Stimulated activated CD4-positive, alpha-beta T cell treated with anti-CD3 and anti-CD28 coated beads, Interleukin-1b, Interleukin-23, amount 100 ng/mL, for 48 hours (primary cell): ENCODE data around the gene FRMPD2.
"Not testable (repeated sequence)": the region's sequence is repeated elsewhere in the genome, so short reads cannot be mapped to it uniquely, and the experiment has no call there.

Experiments
- DNase-seq: peaks from one replicate; pipeline ENCODE4 v3.0.0-alpha.2; 2020

The FRMPD2 gene

DNA sequence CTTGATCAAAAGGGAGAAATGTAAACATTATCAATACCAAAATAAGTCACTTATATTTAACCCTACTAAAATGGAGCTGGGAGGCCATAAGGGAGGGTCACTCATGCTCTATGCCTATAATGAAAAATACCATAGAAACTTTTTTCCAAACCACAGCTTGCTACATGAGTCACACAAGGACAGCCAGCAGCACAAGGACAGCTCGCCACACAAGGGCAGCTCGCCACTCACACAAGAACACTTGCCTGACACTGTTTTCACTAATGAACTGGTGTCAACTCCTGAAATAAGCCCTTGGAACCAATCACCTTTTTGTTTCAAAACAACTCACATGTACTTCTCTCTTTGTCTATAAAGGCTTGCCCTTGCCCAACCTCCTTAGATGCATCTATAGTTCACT is 43.3 kb downstream of the FRMPD2 start:
- no peak for DNase-seq

DNA sequence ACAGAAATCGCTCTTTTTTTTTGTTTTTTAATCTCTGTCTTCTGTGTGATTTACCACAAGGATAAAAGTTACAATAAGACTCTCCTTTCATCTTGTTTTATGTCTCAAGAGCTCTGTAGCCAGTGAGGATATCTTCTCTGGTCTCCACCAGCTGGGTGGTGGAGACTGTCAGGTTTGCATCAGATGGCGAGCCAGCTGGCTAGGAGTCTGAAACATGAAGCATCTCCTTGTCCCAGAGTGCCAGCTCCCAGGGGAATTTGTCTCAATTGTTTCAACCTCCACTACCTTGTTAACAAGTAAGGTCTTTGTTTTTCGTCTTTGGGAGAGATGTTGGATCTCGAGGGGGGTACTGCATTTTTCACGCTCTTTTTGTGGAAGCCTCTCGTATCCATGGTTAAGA is 47.3 kb downstream of the FRMPD2 start:
- DNase-seq = no peak

DNA sequence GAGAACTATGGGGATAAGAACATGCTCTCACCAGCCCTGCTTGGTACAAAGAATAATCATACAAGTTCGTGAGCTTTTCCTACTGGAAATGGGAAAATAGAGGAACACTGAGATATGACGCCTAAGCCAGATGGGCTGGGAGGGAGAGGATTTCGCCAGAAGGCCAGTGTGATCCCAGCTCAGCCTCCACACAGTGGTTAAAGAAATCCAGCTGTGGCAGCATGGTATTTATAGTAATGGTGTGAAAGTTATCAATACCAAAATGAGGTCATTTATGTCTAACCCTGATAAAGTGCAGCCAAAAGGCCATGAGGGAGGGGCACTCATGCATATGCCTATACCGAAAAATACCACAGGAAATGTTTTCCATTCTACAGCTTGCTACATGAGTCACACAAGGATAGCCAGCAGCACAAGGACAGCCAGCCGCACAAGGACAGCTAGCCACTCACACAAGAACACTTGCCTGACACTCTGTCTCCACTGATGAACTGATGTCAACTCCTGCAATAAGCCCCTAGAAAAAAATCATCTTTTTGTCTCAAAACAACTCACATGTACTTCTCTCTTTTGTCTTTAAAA is 49.4 kb downstream of the FRMPD2 start:
- no peak for DNase-seq

DNA sequence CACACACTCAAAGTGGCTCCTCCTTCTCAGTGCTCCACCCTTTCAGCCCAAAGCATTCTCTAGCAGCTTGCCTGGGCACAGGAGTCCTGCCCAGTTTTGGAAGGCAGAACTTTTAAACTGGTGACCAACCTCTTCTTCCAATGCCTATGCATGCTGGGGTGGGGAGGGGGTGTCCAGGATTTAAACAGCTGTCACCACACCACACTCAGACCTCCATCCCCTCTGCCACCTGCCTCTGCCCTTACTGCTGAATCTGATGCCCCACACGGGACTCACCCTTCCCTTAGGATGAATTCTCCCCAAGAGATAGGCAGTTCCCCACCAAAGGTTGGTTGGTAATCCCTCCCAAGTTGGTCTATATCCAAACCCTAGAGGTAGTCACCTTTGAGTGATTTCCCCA is 50.2 kb downstream of the FRMPD2 start:
- no peak for DNase-seq

DNA sequence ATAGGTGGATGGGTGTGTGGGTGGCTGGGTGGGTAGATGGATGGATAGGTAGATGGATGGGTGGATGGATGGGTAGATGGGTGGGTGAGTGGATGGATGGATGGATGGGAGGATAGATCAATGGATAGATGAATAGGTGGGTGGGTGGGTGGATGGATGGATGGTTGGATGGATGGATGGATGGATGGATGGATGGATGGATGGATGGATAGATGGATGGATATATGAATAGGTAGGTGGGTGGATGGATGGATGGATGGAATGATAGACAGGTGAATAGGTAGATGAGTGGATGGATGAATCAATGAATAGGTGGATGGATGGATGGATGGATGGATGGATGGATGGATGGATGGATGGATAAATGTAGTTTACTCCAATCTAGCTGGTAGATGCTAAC is 52.7 kb downstream of the FRMPD2 start:
- DNase-seq = no peak

DNA sequence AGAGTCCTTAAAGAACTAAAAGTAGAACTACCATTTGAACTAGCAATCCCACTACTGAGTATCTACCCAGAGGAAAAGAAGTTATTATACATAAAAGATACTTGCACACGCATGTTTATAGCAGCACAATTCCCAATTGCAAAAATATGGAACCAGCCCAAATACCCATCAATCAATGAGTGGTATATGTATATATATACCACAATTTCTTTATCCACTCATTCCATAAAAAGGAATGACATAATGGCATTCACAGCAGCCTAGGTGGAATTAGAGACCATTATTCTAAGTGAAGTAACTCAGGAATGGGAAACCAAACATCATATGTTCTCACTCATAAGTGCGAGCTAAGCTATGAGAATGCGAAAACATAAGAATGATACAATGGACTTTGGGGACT is 53.5 kb downstream of the FRMPD2 start:
- not testable (repeated sequence) for DNase-seq

DNA sequence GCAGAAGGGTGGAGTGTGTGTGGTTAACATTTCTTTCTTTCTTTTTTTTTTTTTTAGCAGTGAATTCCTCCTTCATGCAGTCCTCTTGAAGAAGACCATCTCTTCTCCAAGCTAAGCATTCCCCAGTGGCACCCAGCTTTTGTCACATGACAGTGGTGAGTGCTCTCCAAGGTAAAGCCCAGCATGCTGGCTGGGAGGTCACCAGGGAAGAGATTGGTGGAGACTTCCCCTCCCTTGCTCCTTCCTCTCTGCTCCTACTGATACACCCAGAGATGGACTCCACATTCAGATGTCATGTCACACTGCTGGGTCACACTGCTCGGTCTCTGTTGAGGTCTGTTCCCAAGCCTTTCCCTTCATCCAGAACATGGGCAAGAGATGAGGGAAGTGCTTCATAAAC is 55.3 kb downstream of the FRMPD2 start:
- DNase-seq = no peak

DNA sequence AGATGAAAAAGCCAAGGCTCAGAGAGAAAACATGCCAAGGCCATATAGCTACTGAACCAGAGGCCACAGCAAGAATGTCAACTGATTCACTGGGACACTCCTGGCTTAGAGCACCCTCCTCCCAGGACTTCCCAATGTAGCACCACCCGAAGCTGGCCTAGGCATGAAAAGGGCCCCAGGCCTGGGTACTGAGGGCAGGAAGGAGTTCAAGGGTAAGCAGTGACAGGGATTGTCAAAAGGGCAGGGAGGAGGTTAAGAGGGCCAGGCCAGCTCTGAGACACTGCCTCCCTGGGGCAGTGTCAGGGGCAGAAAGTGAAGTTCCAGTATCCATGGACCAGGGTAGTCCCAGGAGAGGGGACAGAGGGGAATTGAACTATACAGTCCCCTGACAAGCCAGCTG is 57.8 kb downstream of the FRMPD2 start:
- DNase-seq = no peak

DNA sequence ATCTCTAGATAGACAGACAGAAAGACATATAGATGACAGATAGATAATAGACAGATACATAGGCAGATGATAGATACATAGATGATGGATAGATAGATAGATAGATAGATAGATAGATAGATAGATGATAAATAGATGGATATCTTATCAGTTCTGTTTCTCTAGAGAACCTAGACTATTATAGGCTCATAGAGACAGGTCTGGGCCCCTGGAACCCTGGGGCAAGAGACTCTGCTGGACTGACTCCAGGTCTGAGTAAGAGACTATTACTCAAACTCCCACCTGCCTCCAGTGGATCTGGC is 58.3 kb downstream of the FRMPD2 start:
- no peak for DNase-seq

DNA sequence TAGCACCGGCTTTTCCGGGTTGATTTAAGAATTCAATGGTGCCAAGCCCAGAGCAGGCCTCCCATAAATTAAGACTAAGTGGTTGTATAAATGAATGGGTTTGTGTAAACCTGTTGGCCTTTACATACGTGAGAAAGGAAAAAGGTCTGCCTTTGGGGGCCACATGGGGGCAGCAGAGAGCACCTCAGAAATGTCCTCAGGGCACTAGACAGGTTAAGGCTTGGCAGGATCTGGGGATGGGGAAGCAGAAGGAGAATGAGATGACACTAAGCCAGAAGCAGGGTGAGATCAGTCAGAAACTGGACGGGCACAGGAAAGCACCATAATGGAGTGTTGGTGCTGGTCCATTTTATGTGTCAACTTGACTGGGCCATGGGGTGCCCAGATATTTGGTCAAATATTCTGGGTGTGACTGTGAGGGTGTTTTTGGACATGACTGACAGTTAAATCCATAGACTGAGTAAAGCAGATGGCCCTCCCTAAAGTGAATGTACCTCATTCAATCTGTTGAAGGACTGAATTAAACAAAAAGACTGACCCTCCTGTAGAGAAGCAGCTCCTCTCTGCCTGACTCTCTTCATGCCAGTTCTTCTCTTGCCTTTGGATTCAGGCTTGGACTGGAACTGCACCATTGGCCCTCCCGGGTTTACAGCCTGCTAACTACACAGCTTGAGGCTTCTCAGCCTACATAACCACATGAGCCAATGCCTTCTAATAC is 58.9 kb downstream of the FRMPD2 start:
- peak; percentile 48 for DNase-seq

DNA sequence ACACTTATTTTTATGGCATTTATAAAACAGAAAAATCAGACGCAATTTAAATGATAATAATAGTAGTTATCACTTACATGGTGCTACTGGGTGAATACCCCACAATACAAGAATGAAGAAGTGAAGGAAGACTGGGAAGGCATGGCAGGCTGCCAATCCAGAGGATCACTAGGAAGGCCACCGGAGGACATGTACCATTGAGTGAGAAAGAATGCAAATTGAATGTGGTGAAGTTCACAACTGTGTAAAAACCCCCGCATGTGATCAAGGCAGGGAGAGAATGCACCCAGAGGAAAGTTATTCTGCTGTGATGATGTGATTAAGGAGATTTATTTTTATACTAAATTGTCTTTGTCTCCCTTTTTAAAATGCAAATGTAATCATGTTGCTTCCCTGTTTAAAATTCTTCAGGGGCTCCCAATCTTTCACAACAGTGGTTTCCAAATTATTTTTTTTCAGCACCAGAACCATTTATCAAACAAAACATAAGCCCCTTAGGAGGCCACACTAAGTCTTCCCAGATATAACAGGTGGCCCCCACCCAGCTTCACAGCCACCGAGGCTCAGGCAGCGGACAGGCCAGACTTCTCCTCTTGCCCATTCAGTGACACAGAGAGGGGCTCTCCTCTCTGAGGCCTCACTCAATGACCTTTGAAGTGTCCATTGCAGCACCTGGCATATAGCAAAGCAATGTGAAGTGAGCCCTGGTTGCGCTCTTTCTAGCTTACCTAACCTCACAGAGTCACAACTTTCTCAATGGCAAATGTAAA is 59.6 kb downstream of the FRMPD2 start:
- DNase-seq = no peak

DNA sequence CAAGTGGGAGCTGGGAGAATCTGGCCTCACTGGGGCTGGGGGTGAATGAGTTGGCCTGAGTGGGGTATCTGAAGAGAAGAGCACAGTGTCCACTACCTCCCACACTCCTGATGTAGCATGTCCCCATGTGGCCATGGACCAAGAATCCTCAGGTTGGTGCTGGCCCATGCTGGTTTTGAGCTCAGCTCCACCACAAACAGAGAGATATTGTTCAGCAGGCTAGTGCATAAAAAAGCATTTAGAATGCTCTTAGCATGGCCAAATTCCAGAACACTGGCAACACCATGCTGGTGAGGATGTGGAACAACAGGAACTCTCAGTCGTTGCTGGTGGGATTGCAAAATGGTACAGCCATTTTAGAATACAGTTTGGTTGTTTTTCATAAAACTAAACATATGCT is 61.4 kb downstream of the FRMPD2 start:
- DNase-seq = no peak

DNA sequence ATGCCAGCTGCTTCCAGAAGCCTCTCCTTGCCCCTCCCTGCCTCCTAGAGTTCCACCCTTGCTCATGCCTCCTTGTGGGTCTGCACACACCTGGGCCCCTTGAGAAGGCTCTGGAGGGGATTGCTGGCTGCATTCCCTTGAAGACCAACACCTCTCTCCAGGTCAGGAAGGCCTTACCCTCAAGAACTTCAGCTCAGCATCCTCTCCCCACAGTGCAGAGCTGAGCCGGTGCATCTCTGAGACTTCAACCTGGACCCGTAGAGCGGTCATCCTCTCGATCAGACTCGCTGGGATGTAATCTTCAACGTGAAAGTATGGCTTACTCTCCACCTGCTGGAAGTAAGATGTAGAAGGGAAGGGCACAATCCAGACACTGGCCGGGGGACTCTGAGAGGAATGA is 62.7 kb downstream of the FRMPD2 start:
- no peak for DNase-seq

DNA sequence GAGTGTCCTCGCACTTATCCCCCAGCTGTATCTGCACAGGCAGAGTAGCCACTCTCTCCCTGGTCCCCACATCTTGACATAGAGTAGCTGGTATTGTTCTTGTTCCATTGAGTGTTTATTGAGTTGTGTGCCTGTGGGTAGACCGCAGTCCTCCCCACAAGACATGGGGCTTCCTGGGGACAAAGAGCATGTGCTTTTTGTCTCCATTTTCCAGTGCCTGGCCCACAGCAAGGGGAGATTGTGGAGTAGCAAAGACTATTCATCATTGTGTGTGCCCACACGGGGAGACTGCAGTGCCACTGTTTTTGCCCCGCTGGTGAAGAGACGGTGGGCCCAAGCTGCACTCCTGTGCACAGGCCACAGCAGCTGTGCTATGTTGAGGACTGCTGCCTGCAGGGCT is 63.5 kb downstream of the FRMPD2 start:
- DNase-seq = no peak

DNA sequence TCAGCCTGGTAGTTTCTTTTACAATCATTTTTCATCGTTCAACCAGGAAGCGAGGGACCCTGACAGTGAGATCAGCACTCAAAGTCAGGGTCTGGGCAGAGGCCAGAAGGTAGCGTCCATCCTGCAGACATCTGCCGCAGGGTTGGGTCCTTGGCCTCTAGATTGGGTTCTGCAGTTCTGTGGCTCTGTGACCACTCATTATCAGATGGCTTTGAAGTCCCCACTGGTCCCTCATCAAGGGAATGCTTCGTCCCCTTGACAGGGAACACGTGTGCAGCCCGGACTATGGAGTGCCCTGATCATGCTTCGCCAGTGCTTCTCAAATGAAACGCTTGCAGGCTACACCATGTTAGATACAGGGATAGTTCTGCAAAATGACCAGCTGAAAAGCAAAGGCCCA is 64.1 kb downstream of the FRMPD2 start:
- DNase-seq = no peak

DNA sequence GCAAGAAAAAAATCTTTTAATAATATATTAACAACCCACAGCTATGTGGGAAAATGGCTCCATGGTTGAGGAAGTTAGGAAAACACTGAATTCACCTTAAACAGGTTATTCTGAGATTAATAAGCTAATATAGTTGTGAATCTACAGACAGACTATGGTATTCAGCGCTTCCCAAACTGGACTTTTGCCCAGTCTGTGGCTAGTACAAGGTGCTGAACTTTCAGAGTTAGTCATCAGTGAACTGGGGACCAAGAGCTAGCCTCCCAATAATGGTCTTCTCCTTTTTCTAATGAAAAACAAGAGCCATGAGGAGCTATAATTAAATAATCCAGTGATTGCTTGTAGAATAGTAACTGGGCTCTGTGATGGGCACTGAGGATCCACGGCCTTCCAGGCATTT is 65.3 kb downstream of the FRMPD2 start:
- DNase-seq = no peak

DNA sequence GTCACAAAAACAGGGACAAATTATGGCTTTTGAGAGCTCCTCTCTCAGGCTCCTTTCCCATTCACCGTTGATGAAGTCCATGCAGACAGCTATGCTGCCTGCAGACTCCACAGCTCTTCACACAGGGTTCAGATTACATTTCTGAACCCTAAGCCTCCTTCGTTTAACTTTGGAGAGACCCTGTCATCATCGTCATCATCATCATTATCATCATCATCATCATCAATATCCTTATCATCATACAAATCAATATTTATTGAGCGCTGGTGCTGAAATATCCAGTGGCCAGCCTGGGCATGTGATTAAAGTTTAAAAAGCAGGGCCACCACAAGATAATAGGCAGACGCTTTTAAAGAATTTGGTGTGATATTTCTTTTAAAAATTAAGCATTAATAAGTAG is 66.6 kb downstream of the FRMPD2 start:
- no peak for DNase-seq

DNA sequence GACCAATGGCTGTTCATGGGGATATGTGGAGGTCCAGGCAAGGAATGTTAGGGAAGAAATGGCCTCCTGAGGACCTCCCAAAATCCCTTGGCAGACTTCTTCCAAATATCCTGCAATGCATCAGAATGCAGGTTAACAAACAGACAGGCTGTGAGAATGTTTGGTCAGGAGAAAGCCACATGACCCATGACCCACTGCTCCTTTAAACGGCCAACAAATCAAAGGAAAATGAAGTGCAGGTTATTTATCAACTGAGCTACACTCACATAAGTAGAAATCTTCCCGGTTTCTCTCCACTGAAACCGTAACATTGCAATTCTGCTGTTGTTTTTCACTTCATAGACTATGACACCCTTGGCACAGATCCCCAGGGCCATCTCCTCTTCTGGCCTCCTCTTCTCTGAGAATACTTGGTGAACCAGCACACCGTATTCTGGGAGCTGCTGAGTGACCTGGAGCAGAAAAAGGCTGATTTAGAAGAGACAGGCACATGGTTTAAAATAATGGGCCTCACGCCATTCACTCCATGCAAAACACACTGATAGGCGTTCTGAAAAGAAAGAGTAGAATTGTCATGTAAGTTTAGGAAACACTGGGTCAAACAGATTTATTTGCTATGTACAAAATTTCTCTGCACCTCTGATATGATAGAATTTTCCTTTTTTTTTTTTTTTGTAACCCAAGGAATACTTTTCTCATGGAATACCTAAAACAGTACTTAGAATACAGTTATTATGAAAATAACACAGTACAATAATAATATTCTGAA is 67.8 kb downstream of the FRMPD2 start:
- DNase-seq = no peak

DNA sequence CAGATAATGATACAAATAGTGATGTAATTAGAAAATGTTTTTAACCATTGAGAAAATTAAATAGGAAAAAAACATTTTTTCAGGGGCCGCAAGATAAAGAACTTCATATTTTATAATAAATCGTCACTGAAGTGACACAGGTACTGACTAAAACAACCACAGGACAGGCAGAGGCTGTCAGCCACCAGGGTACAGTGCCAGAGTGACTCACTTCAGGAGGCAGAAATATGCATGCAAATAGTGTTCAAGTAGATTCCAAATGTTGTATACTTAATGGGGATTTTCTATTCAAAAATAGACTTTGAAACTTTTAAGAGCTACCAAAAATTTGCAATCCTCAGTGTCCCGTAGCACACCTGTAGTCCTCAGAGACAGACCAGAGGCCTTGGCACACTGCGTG is 68.6 kb downstream of the FRMPD2 start:
- no peak for DNase-seq

DNA sequence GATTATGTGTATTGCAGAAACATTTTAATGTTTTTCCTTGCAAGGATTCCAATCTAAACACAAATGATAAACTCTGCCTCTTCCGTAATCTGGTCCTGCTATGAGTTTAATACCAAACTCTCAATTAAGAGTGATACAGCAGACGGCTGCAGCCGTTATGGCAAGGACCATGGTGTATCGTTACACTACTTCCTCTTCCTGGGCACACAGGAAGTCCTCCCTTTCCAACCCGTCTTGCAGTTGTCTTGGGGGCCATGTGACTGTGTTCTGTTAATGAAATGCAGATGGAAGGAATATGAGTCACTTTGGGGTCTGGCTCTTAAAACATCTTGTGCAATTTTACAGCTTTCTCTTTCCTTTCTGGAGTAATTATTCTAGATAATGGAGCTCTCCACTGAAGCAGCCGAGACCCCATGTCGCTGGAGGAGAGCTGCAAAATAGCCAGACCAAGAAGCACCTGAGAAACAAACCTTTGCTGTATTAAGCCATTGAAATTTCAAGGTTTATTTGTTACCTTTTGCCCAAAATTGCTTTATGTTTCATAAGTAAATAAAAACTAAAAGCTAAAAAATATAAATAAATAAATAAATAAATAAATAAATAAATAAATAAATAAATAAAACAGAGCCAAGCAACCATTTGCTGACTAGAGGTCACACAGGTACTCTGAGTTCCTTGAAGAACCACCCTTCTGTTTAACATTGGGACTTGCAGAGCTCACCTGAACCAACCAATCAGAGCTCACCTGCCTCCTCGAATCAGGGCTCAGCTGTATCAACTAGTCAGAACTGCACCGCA is 74.7 kb downstream of the FRMPD2 start:
- DNase-seq = no peak

DNA sequence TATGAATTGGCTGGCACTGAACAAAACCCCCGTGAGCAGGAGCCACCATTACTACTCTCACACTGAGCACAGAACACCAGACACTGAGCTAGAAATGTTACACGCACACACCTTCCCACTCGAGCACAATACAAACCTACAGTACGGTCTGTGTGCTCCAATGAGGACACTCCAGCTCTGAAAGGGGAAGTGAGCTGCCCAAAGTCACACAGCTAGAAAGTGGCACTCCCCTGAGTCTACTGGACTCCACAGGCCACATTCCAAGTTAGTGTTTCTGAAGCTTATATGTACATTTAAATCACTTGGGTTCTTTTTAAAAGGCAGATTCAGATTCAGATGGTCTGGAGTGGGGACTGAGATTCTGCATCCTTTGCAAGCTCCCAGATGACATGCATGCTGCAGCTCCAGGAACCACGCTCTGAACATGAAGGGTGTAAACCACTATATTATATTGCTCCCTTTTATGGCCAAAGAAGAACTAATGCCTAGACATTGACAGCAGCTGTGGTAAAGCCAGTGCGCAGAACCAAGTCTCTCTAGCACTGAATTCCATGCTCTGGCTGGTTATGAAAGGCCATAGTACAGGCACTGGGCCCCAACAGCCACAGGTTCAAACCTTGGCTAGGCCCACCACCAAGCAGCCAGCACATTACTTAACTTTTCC is 77.1 kb downstream of the FRMPD2 start:
- no peak for DNase-seq

DNA sequence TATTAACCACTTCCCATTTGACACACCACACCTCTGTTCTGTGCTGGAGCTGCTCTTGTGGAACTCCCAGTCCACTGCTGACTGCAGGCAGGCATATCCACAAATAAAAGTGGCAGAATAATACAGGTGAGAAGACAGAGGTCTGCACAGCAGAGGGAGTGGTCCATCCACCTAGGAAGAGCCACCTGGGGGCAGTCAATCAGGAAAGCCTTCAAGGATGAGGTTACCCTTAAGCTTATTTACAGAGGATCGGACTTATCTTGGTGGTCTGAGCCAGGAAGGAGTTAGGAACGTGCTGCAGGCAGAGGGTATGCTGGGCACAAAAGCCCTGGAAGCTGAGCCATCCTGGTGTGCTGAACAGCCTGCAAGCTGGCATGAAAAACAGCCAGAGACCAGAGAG is 78.7 kb downstream of the FRMPD2 start:
- DNase-seq = no peak
